HG02610 (cell line): ENCODE measurements around the gene PRRT1.
A peak's percentile ranks its signal among the peaks of the same experiment; 100 is the strongest.

Source experiments
- ATAC-seq: cut with Tn5 transposase; IDR thresholded peaks from one replicate; pipeline ENCODE4 v1.9.1; 2021; ENCODE audit warnings: mild to moderate bottlenecking, moderate library complexity; ENCODE audit not compliant: unreplicated experiment

PRRT1 gene

GRCh38 chr6:32175711-32176475, 24.2 kb upstream of the PRRT1 start, which contains the start of gene AGPAT1:
Gene AGPAT1, minus strand, starts transcription at chr6:32176084. Its CDS starts 4,588 bp downstream, at chr6:32171496.
- peak; percentile 48 for ATAC-seq

- no peak for ATAC-seq
These were observed 23.6 kb upstream of the PRRT1 start for GRCh38 chr6:32175322-32175710.

- ATAC-seq: no peak
These were observed 22.7 kb upstream of the PRRT1 start for GRCh38 chr6:32174416-32174815.

GRCh38 chr6:32173051-32173727, 21.4 kb upstream of the PRRT1 start:
- ATAC-seq: no peak

- no peak for ATAC-seq
These were observed 19.5 kb upstream of the PRRT1 start for GRCh38 chr6:32171234-32171633.

GRCh38 chr6:32170294-32170693, 18.6 kb upstream of the PRRT1 start:
- no peak for ATAC-seq

GRCh38 chr6:32168807-32169591, 17.3 kb upstream of the PRRT1 start:
- no peak for ATAC-seq

- no peak for ATAC-seq
These were observed 16.6 kb upstream of the PRRT1 start for GRCh38 chr6:32168350-32168749.

GRCh38 chr6:32167761-32168262, 16.1 kb upstream of the PRRT1 start:
- ATAC-seq: no peak

GRCh38 chr6:32167154-32167760, 15.5 kb upstream of the PRRT1 start:
- ATAC-seq: no peak

GRCh38 chr6:32166411-32167061, 14.8 kb upstream of the PRRT1 start:
- no peak for ATAC-seq

- ATAC-seq: no peak
These were observed 12.6 kb upstream of the PRRT1 start, which contains the start of gene EGFL8 for GRCh38 chr6:32164295-32164694. Gene EGFL8, plus strand, starts transcription at chr6:32164595. Its CDS starts 1,571 bp downstream, at chr6:32166166.

- ATAC-seq: no peak
These were observed 12.0 kb upstream of the PRRT1 start for GRCh38 chr6:32163559-32164258.

- ATAC-seq: no peak
These were observed 6.3 kb upstream of the PRRT1 start for GRCh38 chr6:32158052-32158451.

- no peak for ATAC-seq
These were observed 5.2 kb upstream of the PRRT1 start for GRCh38 chr6:32156891-32157290.

GRCh38 chr6:32154514-32155161, 2.9 kb upstream of the PRRT1 start:
- ATAC-seq: peak; percentile 56

GRCh38 chr6:32153564-32154513, 2.1 kb upstream of the PRRT1 start, which contains the start of gene PPT2:
Gene PPT2, plus strand, starts transcription at chr6:32154141. Its CDS starts 454 bp downstream, at chr6:32154595.
- peak; percentile 28 for ATAC-seq
